Kidney epithelial cell (primary cell): Measurements from ENCODE around the gene R3HDM1. TPM values are rescaled to one million over a fixed set of nuclear protein-coding genes. Genes with fewer than 3 reads are reported as not detected.
A peak's percentile ranks its signal among the peaks of the same experiment; 100 is the strongest.
"Not testable (repeated sequence)": the region's sequence is repeated elsewhere in the genome, so short reads cannot be mapped to it uniquely, and the experiment has no call there.

Experiments used
- DNase-seq: peaks from one replicate; pipeline ENCODE4 v3.0.0-alpha.2; 2010; ENCODE audit warnings: low read depth
- H3K27me3 ChIP-seq: 2 replicates; pipeline ENCODE4 v1.6.0; 2011; ENCODE audit warnings: low read length; ENCODE audit not compliant: control insufficient read depth, insufficient read depth
- H3K36me3 ChIP-seq: 2 replicates; pipeline ENCODE4 v1.5.1; 2011; ENCODE audit warnings: low read length; ENCODE audit not compliant: control insufficient read depth, insufficient read depth
- H3K4me3 ChIP-seq: 2 replicates; pipeline ENCODE4 v1.5.1; 2011; ENCODE audit warnings: low read depth, mild to moderate bottlenecking, control low read depth, low read length
- CTCF ChIP-seq: IDR thresholded peaks from 2 replicates; pipeline ENCODE4 v1.5.1; 2011; ENCODE audit warnings: mild to moderate bottlenecking, moderate library complexity, low read length, control low read depth, inconsistent platforms; ENCODE audit not compliant: insufficient read depth, poor library complexity, severe bottlenecking
- total RNA-seq: library from RNA; depleted of rRNA; stranded (reverse); fragments of >200 nt; gene quantifications from 2 replicates; pipeline ENCODE4 v1.2.3, GENCODE V29; 2015

R3HDM1 gene
- total RNA-seq, 1 donor from 2014 or later: 12.7 TPM

GRCh38 chr2:135688978-135689377 is 157.7 kb downstream of the R3HDM1 start:
- H3K36me3 ChIP-seq: no peaks in the 10 kb centered on the region
- no peak for TF ChIP-seq CTCF
- DNase-seq: no peak
- H3K4me3 ChIP-seq: no peak overlapping the region
- H3K27me3 ChIP-seq: no peaks in the 10 kb centered on the region

- no peaks in the 10 kb centered on the region for H3K27me3 ChIP-seq
- H3K36me3 ChIP-seq: no peaks in the 10 kb centered on the region
- H3K4me3 ChIP-seq: no peak overlapping the region
- DNase-seq: no peak
- TF ChIP-seq CTCF: no peak
Measured at GRCh38 chr2:135689679-135690078, 158.4 kb downstream of the R3HDM1 start.

GRCh38 chr2:135694711-135695110 is 163.4 kb downstream of the R3HDM1 start:
- TF ChIP-seq CTCF: no peak
- no peak overlapping the region for H3K4me3 ChIP-seq
- no peaks in the 10 kb centered on the region for H3K27me3 ChIP-seq
- H3K36me3 ChIP-seq: no peaks in the 10 kb centered on the region
- DNase-seq: no peak

GRCh38 chr2:135698838-135699237 is 167.6 kb downstream of the R3HDM1 start:
- TF ChIP-seq CTCF: no peak
- DNase-seq: no peak
- Histone ChIP-seq H3K27me3 (no peaks in the 10 kb centered on the region), H3K36me3 (no peaks in the 10 kb centered on the region), H3K4me3 (no peak overlapping the region)

- TF ChIP-seq CTCF: no peak
- DNase-seq: peak; percentile 4
- no peaks in the 10 kb centered on the region for H3K27me3 ChIP-seq
Measured at GRCh38 chr2:135701442-135701841, 170.2 kb downstream of the R3HDM1 start.

GRCh38 chr2:135703300-135703699 is 172.0 kb downstream of the R3HDM1 start:
- TF ChIP-seq CTCF: no peak
- Histone ChIP-seq H3K36me3 (no peaks in the 10 kb centered on the region), H3K4me3 (no peak overlapping the region), H3K27me3 (no peaks in the 10 kb centered on the region)
- no peak for DNase-seq

More at GRCh38 chr2:135701442-135701841, 170.2 kb downstream of the R3HDM1 start:
- no peaks in the 10 kb centered on the region for H3K36me3 ChIP-seq
- no peak overlapping the region for H3K4me3 ChIP-seq

GRCh38 chr2:135704075-135704474 is 172.8 kb downstream of the R3HDM1 start:
- H3K4me3 ChIP-seq, DNase-seq, H3K36me3 ChIP-seq, H3K27me3 ChIP-seq: not testable (repeated sequence)
